GM23338 (cell line): Measurements from ENCODE around the gene GBF1. TPM values are rescaled to one million over a fixed set of nuclear protein-coding genes. Genes with fewer than 3 reads are reported as not detected.

ENCODE experiments used
- ATAC-seq: fragments of 200-7000 bp; cut with Tn5 transposase; 3 replicates; pipeline ENCODE4 v1.9.1; 2020
- DNase-seq: peaks from one replicate; pipeline ENCODE4 v3.0.0-alpha.2; 2015; ENCODE audit warnings: low spot score
- H2AFZ ChIP-seq: fragments of 200-600 bp; sonication (generic); 2 replicates; pipeline ENCODE4 v1.8.0; 2016; ENCODE audit warnings: antibody characterized with exemption, mild to moderate bottlenecking, moderate library complexity
- H3F3A ChIP-seq: fragments of 200-600 bp; sonication (generic); replicated peaks from 2 replicates; pipeline ENCODE4 v1.8.0; 2017; ENCODE audit warnings: antibody characterized with exemption, mixed run types, low read depth
- H3K27ac ChIP-seq: fragments of 200-600 bp; sonication (generic); 2 replicates; pipeline ENCODE4 v1.6.1; 2016; ENCODE audit warnings: low read depth
- H3K27me3 ChIP-seq: fragments of 200-600 bp; sonication (generic); 2 replicates; pipeline ENCODE4 v1.8.0; 2016; ENCODE audit warnings: mild to moderate bottlenecking, mixed run types, moderate library complexity; ENCODE audit not compliant: insufficient read depth
- H3K36me3 ChIP-seq: fragments of 200-600 bp; sonication (generic); 2 replicates; pipeline ENCODE4 v1.8.0; 2016; ENCODE audit warnings: mild to moderate bottlenecking; ENCODE audit not compliant: insufficient read depth
- H3K4me1 ChIP-seq: fragments of 200-600 bp; sonication (generic); 2 replicates; pipeline ENCODE4 v1.8.0; 2016; ENCODE audit warnings: mild to moderate bottlenecking, moderate library complexity; ENCODE audit not compliant: insufficient read depth
- H3K4me2 ChIP-seq: fragments of 200-600 bp; sonication (generic); 2 replicates; pipeline ENCODE4 v1.7.1; 2017; ENCODE audit warnings: mixed run types
- H3K4me3 ChIP-seq: fragments of 200-600 bp; sonication (generic); 2 replicates; pipeline ENCODE4 v1.6.1; 2016; ENCODE audit warnings: mixed run types
- H3K79me2 ChIP-seq: fragments of 200-600 bp; sonication (generic); replicated peaks from 2 replicates; pipeline ENCODE4 v1.8.0; 2017; ENCODE audit warnings: mild to moderate bottlenecking; ENCODE audit not compliant: insufficient read depth
- H3K9me2 ChIP-seq: fragments of 200-600 bp; sonication (generic); 2 replicates; pipeline ENCODE4 v1.8.0; 2017; ENCODE audit not compliant: insufficient read depth
- H4K20me1 ChIP-seq: fragments of 200-600 bp; sonication (generic); replicated peaks from 2 replicates; pipeline ENCODE4 v1.8.0; 2017; ENCODE audit warnings: mild to moderate bottlenecking; ENCODE audit not compliant: insufficient read depth
- H3K27ac Mint-ChIP-seq: 2 replicates; pipeline ENCODE4 v1.8.0; 2020; ENCODE audit warnings: inconsistent platforms, mild to moderate bottlenecking, moderate library complexity, mixed read lengths
- H3K27me3 Mint-ChIP-seq: 3 replicates; pipeline ENCODE4 v1.8.0; 2022; ENCODE audit warnings: low read depth, mild to moderate bottlenecking, moderate library complexity, mixed read lengths, inconsistent platforms; ENCODE audit not compliant: insufficient read depth, poor library complexity
- H3K36me3 Mint-ChIP-seq: 3 replicates; pipeline ENCODE4 v1.8.0; 2021; ENCODE audit warnings: low read depth, mild to moderate bottlenecking, inconsistent platforms, moderate library complexity, mixed read lengths
- H3K4me1 Mint-ChIP-seq: 3 replicates; pipeline ENCODE4 v1.8.0; 2020; ENCODE audit warnings: mild to moderate bottlenecking, inconsistent platforms, mixed read lengths
- H3K4me3 Mint-ChIP-seq: 3 replicates; pipeline ENCODE4 v1.8.0; 2021; ENCODE audit warnings: moderate library complexity, mild to moderate bottlenecking, inconsistent platforms, mixed read lengths
- H3K9me3 Mint-ChIP-seq: 3 replicates; pipeline ENCODE4 v1.8.0; 2020; ENCODE audit warnings: moderate library complexity, mild to moderate bottlenecking, inconsistent platforms, mixed read lengths
- CREB1 ChIP-seq: fragments of 250-450 bp; sonication (Bioruptor Pico); IDR thresholded peaks from 2 replicates; pipeline ENCODE4 v1.5.0; 2020; ENCODE audit warnings: low read depth, mild to moderate bottlenecking, moderate library complexity
- CTCF ChIP-seq, 2 experiments: fragments of 200-600 bp in 1 of 2; sonication (generic) in 1 of 2; conservative IDR thresholded peaks; 2 replicates each; pipeline versions ENCODE4 v1.5.1 to v1.6.1; 2016 to 2017; ENCODE audit warnings: antibody characterized with exemption in 2 of 2, low read depth in 2 of 2, mild to moderate bottlenecking in 2 of 2, moderate library complexity in 1 of 2
- EZH2 ChIP-seq: fragments of 200-600 bp; sonication (generic); IDR thresholded peaks from one replicate; pipeline ENCODE4 v1.8.0; 2017; ENCODE audit warnings: antibody characterized with exemption, mild to moderate bottlenecking, low read depth; ENCODE audit not compliant: unreplicated experiment
- EZH2phosphoT487 ChIP-seq: fragments of 200-600 bp; sonication (generic); IDR thresholded peaks from one replicate; pipeline ENCODE4 v1.8.1; 2018; ENCODE audit warnings: antibody characterized with exemption; ENCODE audit not compliant: unreplicated experiment
- JUNB ChIP-seq: IDR thresholded peaks from one replicate; pipeline ENCODE4 v1.6.1; 2016; ENCODE audit warnings: antibody characterized with exemption; ENCODE audit not compliant: unreplicated experiment
- NANOG ChIP-seq: IDR thresholded peaks from 2 replicates; pipeline ENCODE4 v1.6.1; 2016; ENCODE audit warnings: antibody characterized with exemption, borderline replicate concordance
- POLR2AphosphoS5 ChIP-seq: IDR thresholded peaks from 2 replicates; pipeline ENCODE4 v1.6.1; 2016; ENCODE audit warnings: antibody characterized with exemption, low read depth
- REST ChIP-seq: IDR thresholded peaks from one replicate; pipeline ENCODE4 v1.6.1; 2018; ENCODE audit warnings: antibody characterized with exemption; ENCODE audit not compliant: unreplicated experiment
- STAT1 ChIP-seq: IDR thresholded peaks from one replicate; pipeline ENCODE4 v1.6.1; 2016; ENCODE audit warnings: antibody characterized with exemption; ENCODE audit not compliant: unreplicated experiment
- ZNF114 ChIP-seq: fragments of 250-450 bp; sonication (Bioruptor Pico); IDR thresholded peaks from 2 replicates; pipeline ENCODE4 v1.5.0; 2020; ENCODE audit warnings: mild to moderate bottlenecking, moderate library complexity
- ZNF331 ChIP-seq: fragments of 250-450 bp; sonication (Bioruptor Pico); IDR thresholded peaks from 2 replicates; pipeline ENCODE4 v1.5.0; 2020; ENCODE audit warnings: low read depth, mild to moderate bottlenecking, moderate library complexity
- polyA plus RNA-seq: library from polyadenylated mRNA; unstranded; fragments of >200 nt; fragmentation: Nextera tagmentation; extraction: Ambion mirVana; gene quantifications from 2 replicates; pipeline ENCODE4 v1.2.1, GENCODE V29; 2016
- total RNA-seq: library from RNA; depleted of rRNA; stranded (reverse); fragments of >200 nt; shearing (Covaris generic); gene quantifications from 2 replicates; pipeline ENCODE4 v1.2.3, GENCODE V29; 2014

GBF1 gene
- total and polyA plus RNA-seq, 2 experiments from 2014 or later = 6.5 to 27.2 TPM

DNA sequence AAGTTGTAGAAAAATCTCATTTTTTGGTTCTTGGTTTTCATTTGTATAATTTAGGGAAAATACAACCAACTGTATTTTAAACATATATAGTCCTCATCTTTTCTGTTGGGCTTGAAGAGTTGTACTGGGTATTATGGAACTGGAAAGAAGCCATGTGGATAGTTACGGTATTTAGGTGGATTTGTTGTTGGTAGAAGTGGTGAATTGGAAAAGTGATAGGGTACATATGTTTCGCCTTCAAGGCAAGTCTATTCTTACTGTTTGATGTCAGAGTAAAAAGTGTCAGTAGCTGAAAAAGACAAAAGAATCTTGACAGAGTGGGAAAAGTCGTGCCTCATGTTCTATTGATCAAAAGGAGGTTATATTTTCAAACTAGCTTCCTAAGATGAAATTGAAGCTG, 64.6 kb downstream of the GBF1 start (continued):
- TF ChIP-seq CTCF (conservative IDR thresholded peaks at IDR 0.05; ENCODE audit: low read depth in 2 of 2) (no peak), NANOG (no peak), POLR2AphosphoS5 (no peak), EZH2phosphoT487 (no peak), REST (no peak), JUNB (no peak), ZNF331 (no peak), CREB1 (no peak)

- H3K79me2 ChIP-seq = no peaks in the 10 kb centered on the region; the same call in 1 of the 2 replicates
- peak; percentile 64 for ATAC-seq
Measured at GRCh38 chr10:102310361-102311024, 65.2 kb downstream of the GBF1 start.

More at GRCh38 chr10:102310361-102311024, 65.2 kb downstream of the GBF1 start:
- H3K27ac ChIP-seq = no peak overlapping the region
- Mint-ChIP-seq H3K4me1 (peaks cover 17% of the 10 kb centered on the region; the same call in 2 of the 3 replicates), H3K27ac (no peak overlapping the region), H3K4me3 (no peak overlapping the region), H3K36me3 (peaks cover 3% of the 10 kb centered on the region; the same call in 1 of the 3 replicates), H3K9me3 (no peaks in the 10 kb centered on the region), H3K27me3 (peaks cover 2% of the 10 kb centered on the region)
- H3K4me3 ChIP-seq = no peak overlapping the region
- H3K36me3 ChIP-seq = no peaks in the 10 kb centered on the region
- H3K9me2 ChIP-seq = no peaks in the 10 kb centered on the region
- H3K4me1 ChIP-seq = 0 out of 2 replicates have a peak, but pooled peaks cover 4% of the 10 kb centered on the region
- peaks cover 29% of the 10 kb centered on the region for H4K20me1 ChIP-seq
- H2AFZ ChIP-seq = no peak overlapping the region
- no peak overlapping the region for H3K4me2 ChIP-seq
- H3F3A ChIP-seq = no peaks in the 10 kb centered on the region
- no peaks in the 10 kb centered on the region for H3K27me3 ChIP-seq
- peak; percentile 11 for DNase-seq
- TF ChIP-seq ZNF114 (CRISPR knock-in tag) (no peak), STAT1 (no peak), POLR2AphosphoS5 (no peak), ZNF331 (no peak), EZH2 (no peak), CREB1 (no peak), REST (no peak)
